Stimulated activated CD8-positive, alpha-beta memory T cell treated with anti-CD3 and anti-CD28 coated beads, Interleukin-15, amount 100 ng/mL, for 4 hours (primary cell): ENCODE results near the gene MYO10.

Source experiments
- DNase-seq, 2 donors: peaks; one replicate each; pipeline ENCODE4 v3.0.0-alpha.2; 2020; ENCODE audit warnings: low read depth in 2 of 2

The MYO10 gene

GRCh38 chr5:16713386-16713928 lies 222.6 kb downstream of the MYO10 start:
- DNase-seq: no peak

- DNase-seq: no peak
Measured at GRCh38 chr5:16712620-16713019, 223.5 kb downstream of the MYO10 start.

DNA sequence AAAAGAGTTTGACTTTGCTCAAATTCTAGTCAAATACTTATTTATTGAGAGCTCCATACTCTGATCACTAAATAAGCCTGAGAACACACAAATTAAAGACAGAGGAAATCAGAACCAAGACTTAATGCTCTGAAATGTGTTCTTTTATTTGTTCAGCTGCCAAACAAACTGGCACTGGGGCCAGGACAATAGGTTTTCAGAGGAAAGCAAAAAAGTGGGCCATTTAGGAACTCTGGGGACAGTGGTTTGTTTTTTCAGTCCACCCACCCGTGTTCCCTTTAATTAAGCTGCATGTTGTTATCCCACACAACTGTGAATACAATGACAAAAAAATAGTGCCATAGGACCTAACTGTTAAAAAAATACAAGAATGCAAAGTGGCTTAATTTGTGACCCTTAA lies 223.9 kb downstream of the MYO10 start:
- DNase-seq: no peak

DNA sequence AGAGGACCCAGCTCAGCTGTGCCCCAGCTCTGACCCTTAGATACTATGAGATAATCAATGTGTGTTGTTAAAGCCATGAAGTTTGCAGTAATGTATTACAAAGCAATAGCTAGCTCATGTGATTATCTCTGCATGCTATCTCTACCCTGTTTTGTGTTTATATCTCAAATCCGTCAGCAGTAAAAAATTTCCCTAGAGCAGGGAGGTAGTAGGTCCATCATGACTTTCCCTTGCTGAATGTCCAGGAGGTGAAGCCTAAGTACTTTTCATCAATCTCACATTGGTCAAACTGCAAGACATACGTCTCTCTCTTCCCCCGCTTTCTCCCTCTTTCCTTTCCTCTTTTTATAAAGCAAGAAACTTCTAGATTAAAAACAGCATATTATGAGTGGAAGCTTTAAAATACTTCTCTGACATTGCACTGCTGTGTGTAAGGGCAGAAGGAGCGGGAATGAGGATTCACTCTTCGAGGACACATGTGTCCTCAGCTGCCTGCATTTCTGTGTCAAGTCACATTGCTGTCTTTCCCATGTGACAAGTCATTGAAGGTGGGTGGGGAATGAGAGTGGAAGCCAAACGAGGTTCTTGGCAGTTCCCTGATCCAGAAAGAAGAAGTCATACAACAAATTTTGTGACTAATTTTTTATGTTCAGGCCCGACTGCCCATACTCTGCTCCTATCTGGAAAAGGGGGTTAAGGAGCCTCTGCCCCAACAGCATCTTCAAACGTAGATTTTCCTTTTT lies 226.2 kb downstream of the MYO10 start:
- no peak for DNase-seq

- no peak for DNase-seq
Measured at GRCh38 chr5:16707869-16708192, 228.3 kb downstream of the MYO10 start.

DNA sequence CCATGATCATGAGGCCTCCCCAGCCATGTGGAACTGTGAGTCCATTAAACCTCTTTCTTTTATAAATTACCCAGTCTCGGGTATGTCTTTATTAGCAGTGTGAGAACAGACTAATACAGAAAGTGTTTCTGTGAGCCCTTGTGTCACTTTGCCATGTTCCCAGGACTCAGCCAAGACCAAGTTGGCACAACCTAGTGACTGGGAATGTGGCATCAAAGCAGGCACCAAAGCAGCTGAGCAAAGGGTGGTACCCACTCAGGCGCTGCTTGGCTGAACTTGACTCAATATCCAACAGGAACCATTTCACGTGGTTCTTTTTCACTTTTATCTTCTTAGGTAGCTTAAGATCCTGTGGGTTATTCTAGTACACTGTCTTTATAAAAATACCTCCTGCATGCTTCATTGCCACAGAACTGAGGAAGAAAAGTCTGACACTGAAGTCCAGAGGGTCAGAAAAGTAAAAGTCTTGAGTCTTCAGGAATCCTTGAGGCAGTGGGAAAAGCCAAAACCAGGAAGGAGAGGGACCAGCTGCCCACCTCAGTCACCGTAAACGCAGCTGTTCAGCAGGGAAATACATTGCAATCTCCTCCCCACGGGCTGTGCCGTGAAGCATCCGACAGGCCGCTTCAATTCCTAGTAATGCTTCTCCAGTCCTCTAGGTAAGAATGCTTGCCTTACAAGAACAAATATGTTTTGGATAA lies 228.8 kb downstream of the MYO10 start:
- DNase-seq: no peak

DNA sequence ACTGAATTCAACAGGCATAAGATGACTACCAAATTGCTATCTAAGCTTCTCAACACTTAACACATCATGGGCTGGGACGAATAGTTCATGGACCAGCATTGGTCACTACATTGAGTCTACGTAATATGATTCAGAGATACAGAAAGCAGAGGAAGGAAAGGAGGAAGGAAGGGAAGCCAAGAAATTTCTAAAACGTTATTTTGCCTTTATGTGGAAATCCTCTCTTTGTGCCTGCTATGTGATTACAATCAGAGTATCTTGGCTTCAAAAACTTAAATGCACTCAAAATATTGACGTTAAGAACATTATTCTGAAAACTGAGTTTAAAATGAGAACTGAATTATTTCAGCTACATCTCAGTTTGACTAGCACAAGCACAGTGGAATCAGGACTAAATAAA lies 231.1 kb downstream of the MYO10 start:
- no peak for DNase-seq

DNA sequence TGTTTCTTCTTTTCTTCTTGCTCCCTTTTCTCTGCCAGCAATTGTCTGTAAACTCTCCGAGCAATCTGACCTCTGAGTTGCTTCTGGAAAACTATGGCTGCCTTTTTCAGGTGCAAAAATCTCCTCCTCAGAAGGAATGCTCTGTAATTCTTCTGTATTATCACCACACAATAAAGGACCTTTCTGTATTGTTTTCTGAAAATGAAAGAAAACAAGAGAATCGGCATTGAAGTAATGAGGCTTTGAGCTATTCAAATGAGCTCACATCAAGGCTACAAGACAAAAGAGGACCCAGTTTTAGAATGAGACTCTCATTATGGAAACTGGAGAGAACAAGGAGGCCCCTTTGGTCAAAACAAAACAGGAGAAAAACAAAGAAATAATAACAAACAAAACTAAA lies 233.1 kb downstream of the MYO10 start:
- no peak for DNase-seq

- no peak for DNase-seq
Measured at GRCh38 chr5:16701134-16702099, 234.7 kb downstream of the MYO10 start.

GRCh38 chr5:16700081-16700480 lies 236.0 kb downstream of the MYO10 start:
- DNase-seq: no peak

DNA sequence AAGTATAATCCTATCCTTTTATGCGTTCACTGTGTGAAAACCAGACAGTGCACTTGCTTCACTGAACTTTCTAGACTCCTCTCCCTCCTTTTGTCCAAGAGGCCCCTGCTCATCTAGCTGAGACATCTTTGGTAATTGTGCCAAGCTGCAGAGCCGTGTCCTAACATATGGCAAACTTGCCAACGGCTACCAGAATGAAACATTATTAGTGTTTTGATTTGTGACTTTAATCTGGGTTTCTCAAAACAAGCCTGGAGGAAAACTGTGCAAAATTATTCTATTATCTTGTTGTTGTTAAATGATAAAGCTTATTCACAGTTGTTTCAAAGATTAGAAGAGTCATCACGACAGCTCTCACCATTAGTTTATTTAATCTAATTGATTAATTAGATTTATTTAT lies 240.3 kb downstream of the MYO10 start:
- no peak for DNase-seq

- DNase-seq: no peak
Measured at GRCh38 chr5:16693879-16694278, 242.2 kb downstream of the MYO10 start.

- no peak for DNase-seq
Measured at GRCh38 chr5:16691731-16692130, 244.4 kb downstream of the MYO10 start.

DNA sequence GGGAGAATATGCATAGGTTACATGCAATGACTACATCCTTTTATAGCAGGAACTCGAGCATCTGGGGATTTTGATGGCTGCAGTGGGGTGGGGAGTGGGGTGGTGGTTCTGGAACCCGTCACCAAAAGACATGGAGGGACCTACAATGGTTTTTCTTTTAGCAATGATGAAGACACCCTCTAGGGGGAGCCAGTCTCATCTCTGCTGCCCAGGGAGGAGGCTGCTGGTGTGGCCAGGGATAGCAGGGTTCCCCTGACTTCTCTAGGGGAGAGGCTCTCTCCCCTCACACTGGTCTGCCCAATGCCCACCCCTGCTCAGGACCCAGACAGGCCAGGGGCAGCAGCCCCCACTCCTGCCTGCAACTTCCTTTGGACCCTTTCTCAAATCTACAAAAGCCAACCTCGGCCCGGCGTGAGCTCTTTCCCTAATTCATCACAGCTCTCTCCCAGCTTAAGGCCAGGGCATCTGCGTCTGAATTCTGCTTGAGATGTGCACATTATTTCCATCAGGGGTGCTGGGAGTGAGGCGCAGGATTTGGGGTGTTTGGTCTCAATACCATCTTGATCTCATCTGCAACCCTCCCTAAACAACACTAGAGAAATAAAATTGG lies 245.7 kb downstream of the MYO10 start:
- no peak for DNase-seq

DNA sequence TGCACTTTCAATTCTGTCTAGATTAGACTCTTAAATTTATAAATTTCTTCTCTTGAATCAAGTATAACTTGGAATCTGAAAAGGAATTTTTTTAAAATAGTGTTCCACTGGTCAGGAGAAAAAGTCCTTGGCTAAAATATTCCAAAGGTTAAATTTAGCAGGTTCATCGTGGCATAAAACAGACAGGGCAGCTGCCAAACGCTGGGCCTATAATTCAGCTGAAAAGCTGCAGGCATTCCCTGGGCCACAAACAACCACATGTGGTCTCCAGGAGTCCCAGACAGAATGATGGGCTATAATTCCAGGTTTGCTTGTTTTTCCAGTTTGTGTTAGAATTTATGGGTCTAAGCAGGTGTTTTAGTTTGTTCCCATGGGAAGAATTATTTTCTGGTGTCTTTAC lies 248.2 kb downstream of the MYO10 start:
- no peak for DNase-seq

GRCh38 chr5:16685069-16685468 lies 251.0 kb downstream of the MYO10 start:
- no peak for DNase-seq

DNA sequence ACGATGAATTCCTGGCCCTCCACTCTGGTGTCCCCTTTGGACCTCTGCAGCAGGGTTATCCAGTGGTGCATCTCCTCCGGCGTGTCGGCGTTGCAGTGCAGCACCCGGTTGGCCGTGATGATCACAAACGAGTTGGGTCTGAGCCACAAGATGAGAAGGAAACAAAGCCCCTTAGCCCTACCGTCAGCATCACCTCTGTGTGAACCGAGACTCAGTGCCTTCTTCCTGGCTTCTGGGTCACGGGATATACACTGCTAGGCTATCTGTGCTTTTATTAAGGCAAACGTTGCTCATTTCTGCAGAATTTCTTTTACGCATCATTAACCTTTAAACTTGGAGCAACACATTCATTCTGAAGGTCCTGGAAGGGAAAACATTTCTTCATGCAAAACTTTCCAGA lies 254.2 kb downstream of the MYO10 start:
- no peak for DNase-seq

DNA sequence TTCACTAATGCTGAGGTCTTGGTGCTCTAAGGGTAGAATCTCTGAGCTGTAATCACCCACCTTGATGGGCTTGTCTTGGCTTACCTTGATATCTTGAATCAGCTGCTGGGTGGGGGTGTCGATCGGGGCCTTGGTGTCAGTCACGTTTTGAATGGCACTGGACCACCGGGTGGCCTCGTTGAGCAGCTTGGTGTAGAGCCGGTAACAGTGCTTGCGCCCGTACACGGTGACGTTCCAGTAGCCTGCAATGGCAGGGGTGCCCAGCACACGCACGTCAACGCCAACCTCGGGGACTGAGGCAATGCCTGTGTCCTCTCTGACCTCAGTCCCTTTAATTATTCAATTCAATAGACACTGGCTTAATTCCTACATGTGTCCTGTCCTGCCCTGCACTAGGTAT lies 256.2 kb downstream of the MYO10 start:
- no peak for DNase-seq

GRCh38 chr5:16679190-16679589 lies 256.9 kb downstream of the MYO10 start:
- no peak for DNase-seq

- DNase-seq: no peak
Measured at GRCh38 chr5:16675806-16676205, 260.3 kb downstream of the MYO10 start.

GRCh38 chr5:16674750-16675149 lies 261.3 kb downstream of the MYO10 start:
- DNase-seq: no peak
